Testis (tissue), 3 donors: ENCODE data around the gene MPL. TPM values are rescaled to one million over a fixed set of nuclear protein-coding genes. Genes with fewer than 3 reads are reported as not detected.
A peak's percentile ranks its signal among the peaks of the same experiment; 100 is the strongest.

Source experiments
- DNase-seq: peaks from one replicate; pipeline ENCODE4 v3.0.0-alpha.2; 2019
- H3K27ac ChIP-seq, 2 donors: fragments of 200-600 bp; sonication (generic); one replicate each; pipeline ENCODE4 v1.5.1; 2019
- H3K27me3 ChIP-seq: fragments of 200-600 bp; sonication (generic); one replicate; pipeline ENCODE4 v1.5.1; 2019
- H3K36me3 ChIP-seq: fragments of 200-600 bp; sonication (generic); one replicate; pipeline ENCODE4 v1.5.1; 2017; ENCODE audit warnings: low read depth; ENCODE audit errors: missing control alignments
- H3K4me1 ChIP-seq: fragments of 200-600 bp; sonication (generic); one replicate; pipeline ENCODE4 v1.5.1; 2019
- H3K4me3 ChIP-seq, 2 donors: fragments of 200-600 bp; sonication (generic); one replicate each; pipeline ENCODE4 v1.5.1; 2017 to 2019
- H3K9me3 ChIP-seq: fragments of 200-600 bp; sonication (generic); one replicate; pipeline ENCODE4 v1.5.1; 2017
- CTCF ChIP-seq, 3 experiments: fragments of 450-650 bp in 2 of 3; fragments of 200-600 bp in 1 of 3; sonication (generic) in 1 of 3; IDR thresholded peaks; one replicate each; pipeline ENCODE4 v1.5.1; 2016 to 2019; ENCODE audit warnings: antibody characterized with exemption in 3 of 3, mild to moderate bottlenecking in 2 of 3, moderate library complexity in 1 of 3
- POLR2A ChIP-seq: fragments of 450-650 bp; IDR thresholded peaks from one replicate; pipeline ENCODE4 v1.6.1; 2017; ENCODE audit warnings: antibody characterized with exemption, mild to moderate bottlenecking, moderate library complexity
- WGBS, 2 donors: methylation state at CpG; one replicate each; pipeline ENCODE4 v1.1.5; 2018; 5-methylcytosine and 5-hydroxymethylcytosine counted together
- intact Hi-C: fragments of 100-400 bp; cut with DNase I; formaldehyde crosslinking; loops from one replicate; pipeline ENCODE4 v1.15.1; 2023; ENCODE audit warnings: low total_unique reads
- polyA plus RNA-seq: library from polyadenylated mRNA; stranded (reverse); fragments of 350-450 nt; fragmentation: Illumina TruSeq; extraction: RNeasy Lipid Tissue Mini Kit (QIAGEN cat#74804); gene quantifications from one replicate; pipeline ENCODE4 v1.2.3, GENCODE V29; 2014; ENCODE audit warnings: low read depth, low replicate concordance; ENCODE audit not compliant: insufficient read depth
- total RNA-seq, 2 donors: library from RNA; depleted of rRNA; stranded (reverse); fragments of >200 nt; gene quantifications; one replicate each; pipeline ENCODE4 v1.2.3, GENCODE V29; 2016

MPL gene
- total and polyA plus RNA-seq, 3 donors from 2014 or later, result 0.32 to 0.56 (median 0.47) TPM

- no peak for TF ChIP-seq POLR2A
- no peak for TF ChIP-seq CTCF (IDR thresholded peaks at IDR 0.05)
- 29 to 43% methylated on average over 1 of the region's 1 CpG for WGBS, 2 donors
- H3K9me3 ChIP-seq, result no peaks in the 10 kb centered on the region
- no peak overlapping the region for H3K4me3 ChIP-seq
- no peaks in the 10 kb centered on the region for H3K27me3 ChIP-seq
- no peak for DNase-seq
- no peaks in the 10 kb centered on the region for H3K36me3 ChIP-seq
- peak overlapping the region; percentile 34 to 72 for H3K27ac ChIP-seq
- intact Hi-C loops, result no loop called here
- peaks cover 13% of the 10 kb centered on the region for H3K4me1 ChIP-seq
Observed at GRCh38 chr1:43296207-43296606, 41.4 kb upstream of the MPL start.

GRCh38 chr1:43298055-43298454, 39.6 kb upstream of the MPL start:
- no peak for DNase-seq
- no peaks in the 10 kb centered on the region for H3K27me3 ChIP-seq
- intact Hi-C loops, result no loop called here
- no peak overlapping the region for H3K4me3 ChIP-seq
- TF ChIP-seq POLR2A, result no peak
- TF ChIP-seq CTCF (IDR thresholded peaks at IDR 0.05), result no peak
- H3K36me3 ChIP-seq, result no peaks in the 10 kb centered on the region
- H3K4me1 ChIP-seq, result peaks cover 13% of the 10 kb centered on the region
- WGBS, 2 donors, result 85 to 100% methylated on average over 1 of the region's 1 CpG
- H3K27ac ChIP-seq, result no peak overlapping the region
- no peaks in the 10 kb centered on the region for H3K9me3 ChIP-seq

- no peak overlapping the region for H3K27ac ChIP-seq
- H3K4me3 ChIP-seq, result no peak overlapping the region
- no peaks in the 10 kb centered on the region for H3K27me3 ChIP-seq
- no peak for DNase-seq
- intact Hi-C loops, result no loop called here
- TF ChIP-seq CTCF (IDR thresholded peaks at IDR 0.05) (no peak), POLR2A (no peak)
- H3K4me1 ChIP-seq, result peaks cover 12% of the 10 kb centered on the region
- H3K9me3 ChIP-seq, result no peaks in the 10 kb centered on the region
- H3K36me3 ChIP-seq, result no peaks in the 10 kb centered on the region
Observed at GRCh38 chr1:43299101-43299500, 38.5 kb upstream of the MPL start.

GRCh38 chr1:43300378-43301094, 37.1 kb upstream of the MPL start, which contains the start of gene TIE1:
TIE1 (plus strand) TSS chr1:43300982; CDS start chr1:43301072, 90 bp downstream.
- H3K27me3 ChIP-seq, result no peaks in the 10 kb centered on the region
- WGBS, 2 donors, result 81% methylated on average over 10 of the region's 10 CpGs
- no peak for DNase-seq
- no peaks in the 10 kb centered on the region for H3K36me3 ChIP-seq
- intact Hi-C loops, result no loop called here
- H3K9me3 ChIP-seq, result no peaks in the 10 kb centered on the region
- no peak for TF ChIP-seq POLR2A
- no peak for TF ChIP-seq CTCF (IDR thresholded peaks at IDR 0.05)
- H3K4me3 ChIP-seq, result peak within 1 kb of the TSS in 1 of 2 donors; percentile 5
- peaks cover 5% of the 10 kb centered on the region for H3K4me1 ChIP-seq
- peak within 1 kb of the TSS in 1 of 2 donors; percentile 36 for H3K27ac ChIP-seq

GRCh38 chr1:43302201-43302600, 35.4 kb upstream of the MPL start:
- no peak overlapping the region for H3K4me3 ChIP-seq
- no peaks in the 10 kb centered on the region for H3K36me3 ChIP-seq
- TF ChIP-seq POLR2A, result no peak
- TF ChIP-seq CTCF (IDR thresholded peaks at IDR 0.05), result no peak
- intact Hi-C loops, result no loop called here
- no peaks in the 10 kb centered on the region for H3K27me3 ChIP-seq
- DNase-seq, result no peak
- H3K27ac ChIP-seq, result no peak overlapping the region
- peaks cover 5% of the 10 kb centered on the region for H3K4me1 ChIP-seq
- H3K9me3 ChIP-seq, result no peaks in the 10 kb centered on the region
- 60 to 86% methylated on average over 1 of the region's 1 CpG for WGBS, 2 donors
